Vagina (tissue), 2 donors: ENCODE results near the gene PTPRG. TPM values are rescaled to one million over a fixed set of nuclear protein-coding genes. Genes with fewer than 3 reads are reported as not detected.

Source experiments
- DNase-seq, 2 donors: peaks; one replicate each; pipeline ENCODE4 v3.0.0-alpha.2; 2017; ENCODE audit errors: extremely low spot score in 2 of 2
- H3K27ac ChIP-seq: fragments of 200-600 bp; sonication (generic); one replicate; pipeline ENCODE4 v1.5.1; 2019
- H3K27me3 ChIP-seq: fragments of 200-600 bp; sonication (generic); one replicate; pipeline ENCODE4 v1.5.1; 2019
- H3K36me3 ChIP-seq, 2 donors: fragments of 200-600 bp; sonication (generic); one replicate each; pipeline ENCODE4 v1.5.1; 2017 to 2019
- H3K4me1 ChIP-seq: fragments of 200-600 bp; sonication (generic); one replicate; pipeline ENCODE4 v1.5.1; 2019
- H3K4me3 ChIP-seq, 2 donors: fragments of 200-600 bp; sonication (generic); 1 replicate in 1 of 2; 2 replicates in 1 of 2; pipeline ENCODE4 v1.5.1; 2016 to 2019
- H3K9me3 ChIP-seq: fragments of 200-600 bp; sonication (generic); one replicate; pipeline ENCODE4 v1.5.1; 2019
- CTCF ChIP-seq, 3 experiments: fragments of 450-650 bp in 2 of 3; fragments of 200-600 bp in 1 of 3; sonication (generic) in 1 of 3; IDR thresholded peaks; one replicate each; pipeline ENCODE4 v1.5.1; 2017 to 2019; ENCODE audit warnings: antibody characterized with exemption in 3 of 3, mild to moderate bottlenecking in 2 of 3, moderate library complexity in 2 of 3
- POLR2A ChIP-seq, 2 donors: fragments of 450-650 bp; IDR thresholded peaks; one replicate each; pipeline ENCODE4 v1.6.1; 2017; ENCODE audit warnings: antibody characterized with exemption in 2 of 2, mild to moderate bottlenecking in 2 of 2, moderate library complexity in 2 of 2
- POLR2AphosphoS5 ChIP-seq, 2 donors: sonication (generic); formaldehyde crosslinking; IDR thresholded peaks; one replicate each; pipeline ENCODE4 v1.9.0; 2017; ENCODE audit warnings: antibody characterized with exemption in 2 of 2, mild to moderate bottlenecking in 2 of 2, low read depth in 1 of 2; ENCODE audit not compliant: insufficient read depth in 1 of 2
- intact Hi-C: fragments of 100-400 bp; cut with DNase I; formaldehyde crosslinking; loops from one replicate; pipeline ENCODE4 v1.15.1; 2023
- total RNA-seq: library from RNA; depleted of rRNA; stranded (reverse); fragments of >200 nt; gene quantifications from one replicate; pipeline ENCODE4 v1.2.3, GENCODE V29; 2016

Gene PTPRG
- total RNA-seq, 1 donor from 2014 or later: 47.6 TPM

GRCh38 chr3:61789861-61790260 lies 228.5 kb downstream of the PTPRG start:
- no peaks in the 10 kb centered on the region for H3K9me3 ChIP-seq
- no peak for DNase-seq
- intact Hi-C loops: no loop called here
- H3K4me3 ChIP-seq: no peak overlapping the region
- TF ChIP-seq POLR2A (IDR thresholded peaks at IDR 0.05) (no peak), CTCF (IDR thresholded peaks at IDR 0.05) (no peak), POLR2AphosphoS5 (IDR thresholded peaks at IDR 0.05; ENCODE audit: insufficient read depth in 1 of 2, low read depth in 1 of 2) (no peak)
- H3K27ac ChIP-seq: no peak overlapping the region
- H3K27me3 ChIP-seq: no peaks in the 10 kb centered on the region
- no peaks in the 10 kb centered on the region for H3K36me3 ChIP-seq
- H3K4me1 ChIP-seq: peaks cover 10% of the 10 kb centered on the region

GRCh38 chr3:61790411-61790810 lies 229.0 kb downstream of the PTPRG start:
- H3K36me3 ChIP-seq: no peaks in the 10 kb centered on the region
- H3K9me3 ChIP-seq: no peaks in the 10 kb centered on the region
- H3K27me3 ChIP-seq: no peaks in the 10 kb centered on the region
- H3K27ac ChIP-seq: no peak overlapping the region
- intact Hi-C loops: no loop called here
- DNase-seq: no peak
- H3K4me1 ChIP-seq: peaks cover 10% of the 10 kb centered on the region
- no peak overlapping the region for H3K4me3 ChIP-seq
- TF ChIP-seq POLR2A (IDR thresholded peaks at IDR 0.05) (no peak), POLR2AphosphoS5 (IDR thresholded peaks at IDR 0.05; ENCODE audit: insufficient read depth in 1 of 2, low read depth in 1 of 2) (no peak), CTCF (IDR thresholded peaks at IDR 0.05) (no peak)

- Histone ChIP-seq H3K4me3 (no peak overlapping the region), H3K4me1 (peaks cover 10% of the 10 kb centered on the region), H3K36me3 (no peaks in the 10 kb centered on the region), H3K27ac (no peak overlapping the region), H3K27me3 (no peaks in the 10 kb centered on the region), H3K9me3 (no peaks in the 10 kb centered on the region)
- TF ChIP-seq POLR2AphosphoS5 (IDR thresholded peaks at IDR 0.05; ENCODE audit: insufficient read depth in 1 of 2, low read depth in 1 of 2): no peak
- no peak for TF ChIP-seq CTCF (IDR thresholded peaks at IDR 0.05)
- TF ChIP-seq POLR2A (IDR thresholded peaks at IDR 0.05): no peak
- DNase-seq: no peak
- intact Hi-C loops: no loop called here
Observed at GRCh38 chr3:61793056-61793455, 231.7 kb downstream of the PTPRG start.

- Histone ChIP-seq H3K4me3 (no peak overlapping the region), H3K27me3 (no peaks in the 10 kb centered on the region), H3K9me3 (no peaks in the 10 kb centered on the region), H3K27ac (no peak overlapping the region), H3K36me3 (no peaks in the 10 kb centered on the region), H3K4me1 (peaks cover 10% of the 10 kb centered on the region)
- DNase-seq: no peak
- intact Hi-C loops: no loop called here
- TF ChIP-seq POLR2A (IDR thresholded peaks at IDR 0.05) (no peak), POLR2AphosphoS5 (IDR thresholded peaks at IDR 0.05; ENCODE audit: insufficient read depth in 1 of 2, low read depth in 1 of 2) (no peak), CTCF (IDR thresholded peaks at IDR 0.05) (no peak)
Observed at GRCh38 chr3:61793521-61793920, 232.2 kb downstream of the PTPRG start.

- Histone ChIP-seq H3K27ac (no peak overlapping the region), H3K9me3 (no peaks in the 10 kb centered on the region), H3K36me3 (no peaks in the 10 kb centered on the region), H3K27me3 (no peaks in the 10 kb centered on the region), H3K4me3 (no peak overlapping the region), H3K4me1 (peaks cover 10% of the 10 kb centered on the region)
- no peak for TF ChIP-seq POLR2A (IDR thresholded peaks at IDR 0.05)
- no peak for TF ChIP-seq POLR2AphosphoS5 (IDR thresholded peaks at IDR 0.05; ENCODE audit: insufficient read depth in 1 of 2, low read depth in 1 of 2)
- no peak for TF ChIP-seq CTCF (IDR thresholded peaks at IDR 0.05)
- DNase-seq: no peak
- intact Hi-C loops: no loop called here
Observed at GRCh38 chr3:61794341-61794740, 233.0 kb downstream of the PTPRG start.
